ENCODE measurements around the gene PLK2. TPM values are rescaled to one million over a fixed set of nuclear protein-coding genes. Genes with fewer than 3 reads are reported as not detected.

The PLK2 gene
- polyA plus RNA-seq, 1 donor from 2014 or later, result 1.5 TPM

Other genes starting within 250 kb of the PLK2 start
- gene GAPT, start 31.3 kb upstream of the PLK2 start, polyA plus RNA-seq, result 237 TPM
- 1.7 TPM for gene RAB3C, start 123.0 kb upstream of the PLK2 start, polyA plus RNA-seq